ENCODE results near the gene KCNMA1. TPM values are rescaled to one million over a fixed set of nuclear protein-coding genes. Genes with fewer than 3 reads are reported as not detected.

Gene KCNMA1
- polyA plus RNA-seq, 1 of the 3 experiments (the other 2 are of a cell fraction), result 107 TPM

- H3F3A ChIP-seq (replicated peaks; ENCODE audit: insufficient read depth), result peaks cover 19% of the 10 kb centered on the region
- no peak overlapping the region for H3K4me3 ChIP-seq (ENCODE audit: low read depth in 2 of 2, low read length in 1 of 2)
- ChIA-PET POLR2A (no interaction called here), CTCF (interaction anchor here (1.1 to 1.2 kb wide), 2 partner anchors 66 to 143 kb away, joined by 3 to 5 read pairs; no protein-coding TSS in a partner anchor)
- no peak overlapping the region for H2AFZ ChIP-seq (ENCODE audit: low read depth)
- TF ChIP-seq IRF3 (IDR thresholded peaks at IDR 0.05; ENCODE audit: low read depth, low read length) (no peak), MXI1 (IDR thresholded peaks at IDR 0.05; ENCODE audit: low read depth, low read length) (no peak), USF1 (IDR thresholded peaks at IDR 0.05; ENCODE audit: borderline replicate concordance, low read depth) (no peak), FOXJ3 (CRISPR knock-in tag; IDR thresholded peaks at IDR 0.05) (no peak)
- no peaks in the 10 kb centered on the region for H4K20me1 ChIP-seq (ENCODE audit: insufficient read depth)
- no peak overlapping the region for H3K4me2 ChIP-seq
- no peak overlapping the region for H3K27ac ChIP-seq (ENCODE audit: low read depth in 2 of 2, low read length in 1 of 2)
- no peaks in the 10 kb centered on the region for H3K9me2 ChIP-seq
- WGBS (ENCODE audit: low lambda C conversion rate), result 79% methylated on average over 5 of the region's 5 CpGs
- H3K9ac ChIP-seq, result no peak overlapping the region
- peaks cover 0 to 12% of the 10 kb centered on the region in 2 experiments; a peak in 2 of 4 replicates for H3K4me1 ChIP-seq (ENCODE audit: control insufficient read depth in 1 of 2, insufficient read depth in 2 of 2, low read depth in 1 of 2, low read length in 1 of 2)
- H3K36me3 ChIP-seq (replicated peaks in 1 of 2; ENCODE audit: control insufficient read depth in 1 of 2, insufficient read depth in 2 of 2, low read length in 1 of 2), result no peaks in the 10 kb centered on the region
- no peaks in the 10 kb centered on the region for H3K27me3 ChIP-seq (ENCODE audit: insufficient read depth)
- no peaks in the 10 kb centered on the region for H3K9me3 ChIP-seq
- no peak for DNase-seq
- H3K79me2 ChIP-seq (ENCODE audit: insufficient read depth), result peaks cover 6% of the 10 kb centered on the region; the same call in 1 of the 2 replicates
These were observed 320.4 kb downstream of the KCNMA1 start for GRCh38 chr10:77317221-77317620.

- DNase-seq, result no peak
- no peaks in the 10 kb centered on the region for H3K9me2 ChIP-seq
- H3K9ac ChIP-seq, result no peak overlapping the region
- peaks cover 5% of the 10 kb centered on the region for H3F3A ChIP-seq (replicated peaks; ENCODE audit: insufficient read depth)
- TF ChIP-seq RAD21 (IDR thresholded peaks at IDR 0.05; ENCODE audit: low read length), result peak; percentile 15; the same call in 1 of the 2 replicates
- TF ChIP-seq REST (IDR thresholded peaks at IDR 0.05; ENCODE audit: low read depth, low read length), result no peak
- POLR2A ChIA-PET, result no interaction called here
- peaks cover 6% of the 10 kb centered on the region; the same call in 1 of the 2 replicates for H3K79me2 ChIP-seq (ENCODE audit: insufficient read depth)
- CTCF ChIA-PET, result interaction anchor here (0.7 to 1.4 kb wide), 5 partner anchors 17 to 326 kb away, joined by 3 to 4 read pairs (median 3); no protein-coding TSS in a partner anchor
- H4K20me1 ChIP-seq (ENCODE audit: insufficient read depth), result no peaks in the 10 kb centered on the region
- H3K4me1 ChIP-seq (ENCODE audit: control insufficient read depth in 1 of 2, insufficient read depth in 2 of 2, low read depth in 1 of 2, low read length in 1 of 2), result peaks cover 0 to 10% of the 10 kb centered on the region in 2 experiments; a peak in 2 of 4 replicates
- no peak overlapping the region for H2AFZ ChIP-seq (ENCODE audit: low read depth)
- H3K27me3 ChIP-seq (ENCODE audit: insufficient read depth), result no peaks in the 10 kb centered on the region
- WGBS (ENCODE audit: low lambda C conversion rate), result 100% methylated on average over 1 of the region's 1 CpG
- no peaks in the 10 kb centered on the region for H3K9me3 ChIP-seq
- peak overlapping the region in 1 of 2 experiments; percentile 25; a peak in 1 of 4 replicates for H3K27ac ChIP-seq (ENCODE audit: low read depth in 2 of 2, low read length in 1 of 2)
- no peak overlapping the region for H3K4me3 ChIP-seq (ENCODE audit: low read depth in 2 of 2, low read length in 1 of 2)
- no peak overlapping the region for H3K4me2 ChIP-seq
- H3K36me3 ChIP-seq (replicated peaks in 1 of 2; ENCODE audit: control insufficient read depth in 1 of 2, insufficient read depth in 2 of 2, low read length in 1 of 2), result no peaks in the 10 kb centered on the region
These were observed 322.0 kb downstream of the KCNMA1 start for GRCh38 chr10:77315496-77316129.

Data from SK-N-SH (cell line).